Measurements from ENCODE around the gene TK2.
"Not testable (repeated sequence)": the region's sequence is repeated elsewhere in the genome, so short reads cannot be mapped to it uniquely, and the experiment has no call there.

TK2 gene

DNA sequence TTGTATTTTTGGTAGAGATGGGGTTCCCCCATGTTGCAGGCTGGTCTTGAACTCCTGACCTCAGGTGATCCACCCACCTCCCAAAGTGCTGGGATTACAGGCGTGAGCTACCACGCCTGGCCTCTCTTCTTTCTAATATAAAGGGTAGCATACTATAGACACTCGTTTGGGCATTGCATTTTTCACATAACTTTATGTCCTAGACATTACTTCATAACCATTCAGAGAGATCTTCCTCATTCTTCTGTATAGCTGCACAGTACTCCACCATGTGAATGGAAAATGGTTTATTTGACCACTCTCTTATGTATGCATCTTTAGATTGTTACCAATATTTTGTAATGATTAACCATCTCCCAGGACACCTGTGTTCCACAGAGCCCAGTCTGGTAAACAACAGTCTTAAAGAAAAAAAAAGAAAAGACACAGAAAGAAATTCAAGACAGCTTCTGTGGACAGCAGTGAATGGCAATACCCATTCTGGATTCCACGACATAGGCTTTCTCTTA lies 42.1 kb downstream of the TK2 start:
- no peak for DNase-seq (ENCODE audit: low read depth in 2 of 2)

DNA sequence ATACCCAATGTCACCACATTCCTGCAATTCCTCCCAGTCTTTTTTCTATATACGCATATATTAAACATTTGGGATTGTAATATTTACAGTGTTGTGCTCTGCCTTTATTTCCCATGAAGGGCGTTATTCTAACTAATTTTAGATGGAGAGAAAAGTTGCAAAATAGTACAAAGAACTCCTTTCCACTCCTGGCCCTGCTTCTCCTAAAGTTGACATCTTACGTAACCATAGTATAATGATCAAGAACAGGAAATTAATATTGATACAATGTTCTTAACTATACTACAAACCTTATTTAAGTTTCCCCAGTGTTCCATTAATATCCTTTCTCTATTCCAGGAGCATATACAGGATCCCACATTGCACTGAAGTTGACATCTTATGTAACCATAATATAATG lies 46.3 kb downstream of the TK2 start:
- DNase-seq (ENCODE audit: low read depth in 2 of 2) = no peak

DNA sequence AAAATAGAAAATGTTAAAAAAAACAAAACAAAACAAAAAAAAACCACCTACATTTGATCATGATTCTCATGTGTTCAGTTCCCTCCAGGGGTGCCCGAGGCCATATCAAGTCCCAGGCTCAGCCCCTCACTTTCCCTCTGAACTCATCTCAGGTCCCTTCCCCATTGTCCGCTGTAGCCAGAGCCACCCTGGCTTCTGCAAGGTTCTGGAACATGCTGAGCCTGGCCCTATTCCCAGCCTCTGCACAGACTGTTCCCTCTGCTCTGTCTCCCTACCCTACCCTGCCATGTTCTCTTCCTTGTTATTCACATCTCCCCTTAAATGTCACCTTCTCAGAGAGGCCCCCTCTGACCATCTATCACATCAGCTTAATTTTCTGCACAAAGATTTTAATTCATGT lies 46.9 kb downstream of the TK2 start:
- DNase-seq (ENCODE audit: low read depth in 2 of 2) = no peak

DNA sequence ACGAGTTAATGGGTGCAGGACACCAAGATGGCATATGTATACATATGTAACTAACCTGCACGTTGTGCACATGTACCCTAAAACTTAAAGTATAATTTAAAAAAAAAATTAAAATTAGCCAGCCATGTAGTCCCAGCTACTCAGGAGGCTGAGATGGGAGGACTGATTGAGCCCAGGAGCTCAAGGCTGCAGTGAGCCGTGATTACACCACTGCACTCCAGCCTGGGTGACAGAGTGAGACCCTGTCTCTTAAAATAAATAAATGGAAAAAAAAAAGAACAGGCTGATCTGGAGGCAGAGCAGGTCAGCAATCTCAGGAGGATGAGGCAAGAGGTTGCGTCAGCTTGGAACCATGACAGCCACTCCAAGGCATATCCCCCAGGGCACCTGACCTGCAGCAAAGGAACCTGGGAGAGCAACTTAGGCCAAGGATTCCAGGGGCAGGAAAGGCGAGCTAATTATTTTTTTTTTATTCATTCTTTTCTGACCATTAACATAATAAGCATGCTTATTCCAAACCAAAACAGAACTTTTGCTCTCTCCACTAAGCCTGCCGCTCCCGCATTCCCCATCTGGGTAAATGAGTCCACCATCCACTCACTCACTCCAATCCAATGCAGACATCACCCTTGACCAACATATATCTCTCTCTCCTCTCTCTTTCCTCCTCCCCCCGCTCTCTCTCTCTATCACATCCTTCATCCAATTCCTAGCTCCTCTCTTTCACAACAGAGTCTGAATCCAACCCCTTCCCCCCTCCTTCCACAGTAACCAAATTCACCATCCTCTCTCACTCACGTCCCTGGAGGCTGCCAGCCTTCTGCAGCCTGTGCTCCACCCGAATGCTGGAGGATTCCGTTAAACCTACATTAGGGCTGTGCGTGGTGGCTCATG lies 47.7 kb downstream of the TK2 start:
- DNase-seq (ENCODE audit: low read depth in 2 of 2) = no peak

DNA sequence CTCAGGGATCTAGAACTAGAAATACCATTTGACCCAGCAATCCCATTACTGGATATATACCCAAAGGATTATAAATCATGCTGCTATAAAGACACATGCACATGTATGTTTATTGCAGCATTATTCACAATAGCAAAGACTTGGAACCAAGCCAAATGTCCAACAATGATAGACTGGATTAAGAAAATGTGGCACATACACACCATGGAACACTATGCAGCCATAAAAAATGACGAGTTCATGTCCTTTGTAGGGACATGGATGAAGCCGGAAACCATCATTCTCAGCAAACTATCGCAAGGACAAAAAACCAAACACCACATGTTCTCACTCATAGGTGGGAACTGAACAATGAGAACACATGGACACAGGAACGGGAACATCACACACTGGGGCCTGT lies 48.4 kb downstream of the TK2 start:
- not testable (repeated sequence) for DNase-seq (ENCODE audit: low read depth in 2 of 2)

DNA sequence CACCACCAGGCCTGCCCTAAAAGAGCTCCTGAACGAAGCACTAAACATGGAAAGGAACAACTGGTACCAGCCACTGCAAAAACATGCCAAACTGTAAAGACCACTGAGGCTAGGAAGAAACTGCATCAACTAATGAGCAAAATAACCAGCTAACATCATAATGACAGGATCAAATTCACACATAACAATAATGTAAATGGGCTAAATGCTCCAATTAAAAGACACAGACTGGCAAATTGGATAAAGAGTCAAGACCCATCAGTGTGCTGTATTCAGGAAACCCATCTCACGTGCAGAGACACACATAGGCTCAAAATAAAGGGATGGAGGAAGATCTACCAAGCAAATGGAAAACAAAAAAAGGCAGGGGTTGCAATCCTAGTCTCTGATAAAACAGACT lies 52.0 kb downstream of the TK2 start:
- DNase-seq (ENCODE audit: low read depth in 2 of 2) = not testable (repeated sequence)

DNA sequence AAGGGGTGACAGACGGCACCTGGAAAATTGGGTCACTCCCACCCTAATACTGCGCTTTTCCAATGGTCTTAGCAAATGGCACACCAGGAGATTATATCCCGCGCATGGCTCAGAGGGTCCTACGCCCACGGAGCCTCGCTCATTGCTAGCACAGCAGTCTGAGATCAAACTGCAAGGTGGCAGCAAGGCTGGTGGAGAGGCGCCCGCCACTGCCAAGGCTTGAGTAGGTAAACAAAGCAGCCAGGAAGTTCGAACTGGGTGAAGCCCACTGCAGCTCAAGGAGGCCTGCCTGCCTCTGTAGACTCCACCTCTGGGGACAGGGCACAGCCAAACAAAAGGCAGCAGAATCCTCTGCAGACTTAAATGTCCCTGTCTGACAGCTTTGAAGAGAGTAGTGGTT lies 53.7 kb downstream of the TK2 start:
- DNase-seq (ENCODE audit: low read depth in 2 of 2) = not testable (repeated sequence)

DNA sequence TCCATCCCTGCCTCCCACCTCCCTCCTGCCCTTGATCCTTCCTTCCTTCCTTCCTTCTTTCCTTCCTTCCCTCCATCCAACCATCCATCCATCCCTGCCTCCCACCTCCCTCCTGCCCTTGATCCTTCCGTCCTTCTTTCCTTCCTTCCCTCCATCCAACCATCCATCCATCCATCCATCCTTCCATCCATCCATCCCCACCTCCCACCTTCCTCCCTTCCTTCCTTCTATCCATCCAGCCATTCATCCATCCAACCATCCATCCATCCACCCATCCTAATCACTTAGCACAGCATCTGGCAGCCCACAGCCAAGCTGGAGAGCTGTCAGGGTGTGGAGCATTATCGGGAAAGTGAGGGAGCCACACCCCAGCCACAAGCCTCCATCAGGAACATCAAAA lies 54.5 kb downstream of the TK2 start:
- DNase-seq (ENCODE audit: low read depth in 2 of 2) = no peak

DNA sequence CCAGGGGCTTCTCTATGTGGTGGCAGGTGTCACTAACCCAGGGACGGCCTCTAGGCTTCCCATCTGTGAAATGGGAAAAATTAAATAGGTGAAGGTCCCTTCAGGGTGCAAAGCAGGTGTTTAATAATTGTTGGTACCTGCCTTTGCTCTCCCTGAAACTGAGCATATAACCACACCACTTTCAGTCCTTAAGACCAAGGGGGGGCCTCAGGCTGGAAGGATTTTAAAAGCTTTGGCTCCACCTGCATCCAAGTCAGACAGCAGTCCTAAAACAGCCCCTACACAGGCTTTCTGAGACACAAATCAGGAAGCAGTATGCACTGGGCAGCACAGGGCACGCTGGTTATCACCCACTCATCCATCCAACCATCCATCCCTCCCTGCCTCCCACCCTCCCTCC lies 55.0 kb downstream of the TK2 start:
- DNase-seq (ENCODE audit: low read depth in 2 of 2) = no peak

DNA sequence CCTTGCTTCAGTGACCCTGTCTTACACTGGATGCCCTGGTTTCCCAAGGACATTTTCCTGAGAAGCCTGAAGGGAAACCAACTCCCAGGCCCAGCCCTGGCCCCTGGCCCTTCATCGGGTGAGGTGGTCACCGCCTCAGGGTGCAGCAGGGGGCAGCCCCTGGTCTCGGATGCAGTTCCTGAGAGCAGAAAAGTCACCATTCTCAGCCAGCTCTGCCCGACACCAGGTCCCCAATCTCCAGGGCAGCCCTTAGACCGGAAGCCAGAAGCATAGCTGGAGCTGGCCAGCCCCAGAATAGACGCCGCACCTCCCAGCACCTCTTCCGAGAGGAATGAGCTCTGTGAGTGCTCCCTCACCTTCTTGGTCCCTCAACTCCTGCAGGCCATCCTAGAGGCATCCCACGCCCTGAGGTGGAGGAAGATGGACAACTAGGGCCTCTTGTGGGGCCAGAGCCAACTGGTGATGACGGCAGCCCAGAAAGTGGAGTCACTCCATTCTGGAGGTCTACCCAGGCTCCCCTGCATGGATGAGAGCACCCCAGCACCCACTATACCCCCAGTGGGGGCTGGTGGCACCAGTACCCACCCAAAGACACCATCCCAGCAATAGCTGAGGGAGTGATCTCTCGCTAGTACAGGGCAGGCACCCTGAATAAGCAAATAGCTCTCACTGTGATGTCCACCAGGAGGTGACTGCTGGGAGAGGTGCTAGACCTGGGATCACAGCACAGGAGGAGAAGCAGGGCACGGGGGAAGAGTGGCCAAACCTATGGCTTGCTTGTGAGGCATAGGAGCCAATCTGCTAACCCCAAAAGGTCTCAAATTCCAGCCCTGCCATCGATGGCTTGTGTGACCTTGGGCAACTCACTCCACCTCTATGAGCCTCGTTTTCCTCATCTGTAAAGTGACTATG lies 56.2 kb downstream of the TK2 start:
- no peak for DNase-seq (ENCODE audit: low read depth in 2 of 2)

DNA sequence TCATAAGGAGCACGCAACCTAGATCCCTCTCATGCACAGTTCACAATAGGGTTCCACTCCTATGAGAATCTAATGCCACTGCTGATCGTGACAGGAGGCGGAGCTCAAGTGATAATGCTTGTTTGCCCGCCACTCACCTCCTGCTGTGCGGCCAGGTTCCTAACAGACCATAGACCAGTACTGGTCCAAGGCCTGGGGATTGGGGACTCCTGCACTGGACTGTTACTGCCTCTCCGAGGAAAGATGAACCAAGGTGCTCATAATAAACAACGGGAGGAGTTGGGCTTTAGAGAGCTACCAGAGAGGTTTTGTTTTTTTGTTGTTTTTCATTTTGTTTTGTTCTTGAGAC lies 58.2 kb downstream of the TK2 start:
- no peak for DNase-seq (ENCODE audit: low read depth in 2 of 2)

DNA sequence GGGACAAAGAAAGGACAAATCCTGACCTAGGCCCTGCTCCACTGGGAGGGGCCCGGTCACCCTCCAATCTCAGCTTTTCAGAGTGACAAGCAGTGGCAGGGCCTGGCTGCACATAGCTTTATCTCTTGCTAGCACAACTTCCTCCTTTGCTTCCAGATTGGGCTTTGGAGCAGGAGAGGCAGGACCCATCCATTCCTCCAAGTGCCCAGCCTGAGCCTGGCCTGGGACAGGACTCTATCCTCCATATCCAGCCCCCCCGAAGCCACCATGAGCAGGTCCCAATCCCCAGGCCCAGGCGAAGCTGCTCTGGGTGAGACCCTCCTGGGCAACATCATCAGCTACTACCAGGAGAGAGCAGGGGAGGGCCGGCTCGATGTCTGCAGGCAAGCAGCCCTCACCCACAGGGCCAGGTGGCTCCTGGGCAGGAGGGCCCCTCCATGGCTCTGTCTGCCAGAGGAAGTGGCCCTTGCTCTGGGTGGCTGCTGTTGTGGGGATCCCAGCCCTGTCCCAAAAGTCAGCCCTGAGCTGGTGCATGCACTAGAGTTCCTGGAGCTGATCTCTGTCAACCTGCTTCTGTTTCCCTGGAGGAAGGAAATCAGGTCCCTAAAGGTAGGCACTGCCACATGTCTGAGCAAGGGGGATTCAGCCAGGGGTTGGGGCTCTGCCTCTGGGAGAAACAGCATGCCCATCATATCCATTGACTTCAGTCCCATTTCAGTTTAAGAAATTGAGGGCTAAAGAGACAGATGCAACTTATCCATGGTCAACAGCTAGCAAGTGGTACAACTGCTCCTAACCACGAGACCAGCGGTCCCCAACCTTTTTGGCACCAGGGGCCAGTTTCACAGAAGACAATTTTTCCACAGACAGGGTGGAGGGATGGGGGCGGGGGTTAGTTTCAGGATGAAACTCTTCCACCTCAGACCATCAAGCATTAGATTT lies 58.9 kb downstream of the TK2 start:
- no peak for DNase-seq (ENCODE audit: low read depth in 2 of 2)

DNA sequence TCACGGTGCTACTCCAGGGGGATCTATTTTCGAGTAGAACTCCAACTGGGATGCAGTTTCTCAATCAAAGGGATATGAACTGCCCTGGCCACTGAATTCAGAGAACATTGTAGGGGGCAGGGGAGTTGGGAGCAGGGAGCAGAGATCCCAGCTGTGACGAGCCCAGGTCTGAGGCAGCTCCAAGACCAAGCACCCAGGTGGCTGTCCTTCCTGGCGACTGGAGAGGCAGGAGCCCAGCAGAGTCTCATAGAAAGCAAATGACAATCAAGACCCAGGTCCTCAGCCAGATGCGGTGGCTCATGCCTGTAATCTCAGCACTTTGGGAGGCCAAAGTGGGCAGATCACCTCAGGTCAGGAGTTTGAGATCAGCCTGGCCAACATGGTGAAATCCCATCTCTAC lies 60.1 kb downstream of the TK2 start:
- no peak for DNase-seq (ENCODE audit: low read depth in 2 of 2)

DNA sequence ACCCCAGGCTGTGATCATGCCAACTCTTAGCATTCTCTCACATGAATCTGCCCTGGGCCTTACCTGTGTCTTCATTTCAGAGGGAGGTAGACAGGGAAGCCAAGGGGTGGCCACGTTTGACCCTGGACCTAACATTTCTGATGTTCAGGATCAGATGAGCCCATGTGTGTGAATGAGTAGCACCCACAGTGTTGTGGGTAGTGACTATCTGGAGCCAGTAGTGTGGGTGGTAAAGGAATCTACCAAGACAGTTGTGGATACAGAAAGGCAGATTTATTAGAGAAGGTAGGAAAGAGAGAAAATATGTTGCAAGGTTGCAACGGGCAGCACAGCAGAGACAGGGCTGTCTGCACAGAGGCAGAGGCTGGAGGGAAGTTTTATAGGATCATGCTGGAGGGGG lies 60.5 kb downstream of the TK2 start:
- no peak for DNase-seq (ENCODE audit: low read depth in 2 of 2)

DNA sequence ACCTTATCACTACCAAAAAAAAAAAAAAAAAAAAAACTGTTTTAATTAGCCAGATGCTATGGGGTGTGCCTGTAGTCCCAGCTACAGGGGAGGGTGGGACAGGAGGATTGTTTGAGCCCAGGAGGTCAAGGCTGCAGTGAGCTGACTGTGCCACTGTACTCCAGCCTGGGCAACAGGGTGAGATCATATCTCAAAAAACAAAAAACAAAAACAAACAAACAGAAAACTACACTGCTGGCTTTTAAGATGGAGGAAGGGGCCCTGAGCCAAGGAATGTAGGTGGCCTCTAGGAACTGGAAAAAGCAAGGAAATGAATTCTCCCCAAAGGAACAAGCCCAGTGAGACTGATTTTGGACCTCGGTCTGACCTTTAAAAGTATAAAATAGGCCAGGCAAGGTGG lies 61.4 kb downstream of the TK2 start:
- no peak for DNase-seq (ENCODE audit: low read depth in 2 of 2)

DNA sequence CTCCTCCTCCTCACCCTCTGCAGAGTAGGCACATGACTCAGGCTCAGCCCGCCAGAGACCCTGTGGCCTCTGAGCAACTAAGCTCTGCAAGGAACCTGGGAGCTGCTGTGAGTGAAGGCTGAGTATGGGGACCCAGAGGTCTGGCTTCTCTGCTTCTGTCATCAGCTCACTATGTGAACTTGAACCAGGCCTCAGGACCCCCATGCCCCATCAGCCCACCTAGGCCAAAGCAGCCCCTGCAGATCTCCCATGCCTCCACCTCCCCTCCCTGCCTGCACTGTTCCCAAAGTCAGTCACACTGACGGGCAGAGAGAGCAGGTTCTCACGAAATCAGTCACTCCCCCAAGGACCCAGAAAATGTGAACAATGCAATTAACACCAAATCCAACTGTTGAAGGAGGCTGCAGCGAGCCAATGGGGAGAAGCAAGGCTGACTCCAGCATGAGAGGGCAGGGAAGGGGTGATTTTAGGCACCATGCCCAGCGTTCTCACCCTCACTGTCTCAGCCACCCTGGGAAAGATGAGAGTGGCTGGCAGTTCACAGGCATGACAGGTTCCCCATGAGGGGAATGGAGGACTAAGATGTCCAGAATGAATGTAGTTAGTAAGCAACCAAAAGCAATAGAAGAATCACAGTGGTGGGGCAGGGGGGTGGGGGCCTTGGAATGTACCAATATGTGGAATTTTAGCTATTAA lies 62.2 kb downstream of the TK2 start:
- DNase-seq (ENCODE audit: low read depth in 2 of 2) = no peak

DNA sequence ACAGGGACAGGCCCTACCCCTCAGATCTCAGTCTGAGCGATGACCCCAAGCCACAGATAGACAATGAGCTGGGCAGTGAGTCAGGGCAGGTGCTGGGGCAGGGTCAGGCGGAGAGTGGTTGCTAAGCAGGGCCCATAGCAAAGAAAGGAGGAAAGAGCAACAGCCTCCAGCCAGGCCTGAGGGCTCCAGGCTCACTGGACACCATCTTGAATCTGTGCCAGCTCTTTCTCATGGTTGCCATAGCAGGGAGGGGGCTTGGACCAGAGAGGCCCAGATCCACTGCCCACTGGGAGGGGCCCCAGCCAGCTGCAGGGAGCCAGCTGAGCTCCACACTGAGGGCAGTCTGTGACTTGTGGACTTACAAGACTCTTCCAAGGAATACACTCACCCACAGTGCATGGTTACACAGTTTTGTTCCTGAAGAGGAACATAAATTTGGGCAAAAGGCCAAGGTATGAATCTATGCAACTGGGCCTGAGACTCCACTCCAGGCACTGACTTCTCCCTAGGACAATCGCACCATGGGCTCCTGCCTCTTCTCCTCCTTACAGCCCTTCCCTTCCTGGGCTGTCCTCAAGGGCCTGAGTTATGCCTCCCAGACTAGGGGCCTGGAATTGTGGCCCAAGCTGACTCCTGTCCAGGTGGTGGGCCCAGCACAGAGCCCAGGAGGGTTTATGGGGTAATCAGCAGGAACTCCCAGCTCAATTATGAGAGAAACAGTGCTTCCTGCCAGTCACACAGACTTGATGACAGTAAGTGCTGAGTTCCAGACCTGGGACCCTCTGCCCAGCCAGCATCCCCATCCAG lies 62.9 kb downstream of the TK2 start:
- DNase-seq (ENCODE audit: low read depth in 2 of 2) = no peak

DNA sequence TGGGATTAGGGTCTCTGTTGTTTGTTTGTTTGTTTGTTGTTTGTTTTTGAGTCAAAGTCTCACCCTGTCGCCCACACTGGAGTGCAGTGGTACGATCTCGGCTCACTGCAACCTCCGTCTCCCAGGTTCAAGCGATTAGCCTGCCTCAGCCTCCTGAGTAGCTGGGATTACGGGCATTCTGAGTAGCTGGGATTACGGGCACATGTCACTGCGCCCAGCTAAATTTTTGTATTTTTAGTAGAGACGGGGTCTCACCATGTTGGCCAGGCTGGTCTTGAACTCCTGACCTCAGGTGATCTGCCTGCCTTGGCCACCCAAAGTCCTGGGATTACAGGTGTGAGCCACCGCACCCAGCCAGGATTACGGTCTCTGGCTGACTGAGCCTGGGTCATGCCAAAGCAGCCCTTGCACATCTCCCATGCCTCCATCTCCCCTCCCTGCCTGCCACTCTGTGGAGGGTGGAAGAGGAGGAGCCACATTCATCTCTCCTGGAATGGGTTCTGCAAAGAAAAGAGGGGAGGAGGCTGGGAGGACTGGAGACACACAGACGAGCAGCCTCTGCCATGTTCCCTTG lies 63.6 kb downstream of the TK2 start:
- DNase-seq (ENCODE audit: low read depth in 2 of 2) = no peak

DNA sequence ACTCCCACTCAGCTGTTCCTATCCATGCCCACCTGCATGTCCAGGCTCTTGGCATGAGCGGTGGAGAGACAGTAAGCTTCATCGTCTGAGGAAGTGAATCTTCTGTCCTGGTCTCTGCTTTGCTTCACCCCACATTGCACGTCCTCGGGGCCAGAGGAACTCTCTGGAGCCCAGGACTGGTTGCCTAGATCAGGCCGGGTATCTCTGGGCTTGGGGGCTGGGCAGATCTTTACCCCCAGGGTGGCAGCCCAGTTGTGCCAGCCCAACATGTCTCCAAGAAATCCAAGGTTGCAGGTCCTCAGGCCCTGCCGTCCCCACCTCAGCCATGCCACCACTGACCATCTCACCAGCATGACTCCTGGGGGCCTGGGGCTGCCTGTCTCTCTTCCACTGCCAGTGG lies 64.5 kb downstream of the TK2 start:
- no peak for DNase-seq (ENCODE audit: low read depth in 2 of 2)
